ENCODE results near the gene SYTL2.

SYTL2 gene

GRCh38 chr11:85666687-85667086, 144.3 kb downstream of the SYTL2 start:
- DNase-seq (ENCODE audit: insufficient read length, low spot score) = no peak
- no peak for TF ChIP-seq TAF1 (IDR thresholded peaks at IDR 0.05; ENCODE audit: low read depth, low read length)
- TF ChIP-seq SPI1 (IDR thresholded peaks at IDR 0.05; ENCODE audit: low read depth, low read length) = no peak
- no peak for TF ChIP-seq PAX5 (IDR thresholded peaks at IDR 0.05; ENCODE audit: insufficient read depth, low read length, severe bottlenecking)
- TF ChIP-seq POLR2AphosphoS5 (IDR thresholded peaks at IDR 0.05; ENCODE audit: low read depth, low read length) = no peak
- no peak for TF ChIP-seq POU2F2 (IDR thresholded peaks at IDR 0.05; ENCODE audit: low read depth, low read length)
- no peak for TF ChIP-seq POLR2A (IDR thresholded peaks at IDR 0.05; ENCODE audit: low read depth, low read length)
- no peak for FAIRE-seq

- TF ChIP-seq POU2F2 (IDR thresholded peaks at IDR 0.05; ENCODE audit: low read depth, low read length) (no peak), SPI1 (IDR thresholded peaks at IDR 0.05; ENCODE audit: low read depth, low read length) (no peak), POLR2A (IDR thresholded peaks at IDR 0.05; ENCODE audit: low read depth, low read length) (no peak), PAX5 (IDR thresholded peaks at IDR 0.05; ENCODE audit: insufficient read depth, low read length, severe bottlenecking) (no peak)
- DNase-seq (ENCODE audit: insufficient read length, low spot score) (no peak), FAIRE-seq (no peak)
These were observed 145.2 kb downstream of the SYTL2 start for GRCh38 chr11:85665733-85666132.

- TF ChIP-seq SPI1 (IDR thresholded peaks at IDR 0.05; ENCODE audit: low read depth, low read length) = no peak
- peak; percentile 80 for TF ChIP-seq TAF1 (IDR thresholded peaks at IDR 0.05; ENCODE audit: low read depth, low read length)
- peak; percentile 70 for TF ChIP-seq POU2F2 (IDR thresholded peaks at IDR 0.05; ENCODE audit: low read depth, low read length)
- TF ChIP-seq POLR2A (IDR thresholded peaks at IDR 0.05; ENCODE audit: low read depth, low read length) = peak; percentile 92
- TF ChIP-seq POLR2AphosphoS5 (IDR thresholded peaks at IDR 0.05; ENCODE audit: low read depth, low read length) = peak; percentile 95
- FAIRE-seq (peak; percentile 90), DNase-seq (ENCODE audit: insufficient read length, low spot score) (peak; percentile 77)
These were observed 146.1 kb downstream of the SYTL2 start, which contains the start of gene CREBZF for GRCh38 chr11:85664615-85665481. Gene CREBZF, minus strand, starts transcription at chr11:85665129. Its CDS starts 254 bp downstream, at chr11:85664875.

GRCh38 chr11:85663753-85664614, 147.0 kb downstream of the SYTL2 start:
- peak; percentile 59 for DNase-seq (ENCODE audit: insufficient read length, low spot score)
- TF ChIP-seq TAF1 (IDR thresholded peaks at IDR 0.05; ENCODE audit: low read depth, low read length) (peak; percentile 48; the same call in 1 of the 2 replicates), SPI1 (IDR thresholded peaks at IDR 0.05; ENCODE audit: low read depth, low read length) (no peak), POU2F2 (IDR thresholded peaks at IDR 0.05; ENCODE audit: low read depth, low read length) (peak; percentile 28; the same call in 1 of the 2 replicates), POLR2AphosphoS5 (IDR thresholded peaks at IDR 0.05; ENCODE audit: low read depth, low read length) (no peak; the same call in 1 of the 2 replicates), POLR2A (IDR thresholded peaks at IDR 0.05; ENCODE audit: low read depth, low read length) (peak; percentile 60; the same call in 1 of the 2 replicates), PAX5 (IDR thresholded peaks at IDR 0.05; ENCODE audit: insufficient read depth, low read length, severe bottlenecking) (no peak)
- FAIRE-seq = peak; percentile 68

- peak; percentile 48 for FAIRE-seq
- DNase-seq (ENCODE audit: insufficient read length, low spot score) = no peak
These were observed 147.7 kb downstream of the SYTL2 start for GRCh38 chr11:85663080-85663752.

GRCh38 chr11:85661972-85662664, 148.8 kb downstream of the SYTL2 start:
- no peak for TF ChIP-seq POU2F2 (IDR thresholded peaks at IDR 0.05; ENCODE audit: low read depth, low read length)
- TF ChIP-seq TAF1 (IDR thresholded peaks at IDR 0.05; ENCODE audit: low read depth, low read length) = no peak
- TF ChIP-seq PAX5 (IDR thresholded peaks at IDR 0.05; ENCODE audit: insufficient read depth, low read length, severe bottlenecking) = no peak
- no peak for TF ChIP-seq POLR2AphosphoS5 (IDR thresholded peaks at IDR 0.05; ENCODE audit: low read depth, low read length)
- TF ChIP-seq POLR2A (IDR thresholded peaks at IDR 0.05; ENCODE audit: low read depth, low read length) = no peak
- TF ChIP-seq SPI1 (IDR thresholded peaks at IDR 0.05; ENCODE audit: low read depth, low read length) = no peak
- no peak for FAIRE-seq

More at GRCh38 chr11:85663080-85663752, 147.7 kb downstream of the SYTL2 start:
- TF ChIP-seq PAX5 (IDR thresholded peaks at IDR 0.05; ENCODE audit: insufficient read depth, low read length, severe bottlenecking) (no peak), SPI1 (IDR thresholded peaks at IDR 0.05; ENCODE audit: low read depth, low read length) (no peak), POU2F2 (IDR thresholded peaks at IDR 0.05; ENCODE audit: low read depth, low read length) (no peak), POLR2A (IDR thresholded peaks at IDR 0.05; ENCODE audit: low read depth, low read length) (0 out of 2 replicates have a peak, but pooled peaks have one; percentile 12), POLR2AphosphoS5 (IDR thresholded peaks at IDR 0.05; ENCODE audit: low read depth, low read length) (0 out of 2 replicates have a peak, but pooled peaks have one; percentile 1), TAF1 (IDR thresholded peaks at IDR 0.05; ENCODE audit: low read depth, low read length) (no peak)

GRCh38 chr11:85658180-85658579, 152.8 kb downstream of the SYTL2 start:
- TF ChIP-seq SPI1 (IDR thresholded peaks at IDR 0.05; ENCODE audit: low read depth, low read length) (no peak), POLR2AphosphoS5 (IDR thresholded peaks at IDR 0.05; ENCODE audit: low read depth, low read length) (no peak), POLR2A (IDR thresholded peaks at IDR 0.05; ENCODE audit: low read depth, low read length) (no peak), TAF1 (IDR thresholded peaks at IDR 0.05; ENCODE audit: low read depth, low read length) (no peak), PAX5 (IDR thresholded peaks at IDR 0.05; ENCODE audit: insufficient read depth, low read length, severe bottlenecking) (no peak), POU2F2 (IDR thresholded peaks at IDR 0.05; ENCODE audit: low read depth, low read length) (no peak)
- DNase-seq (ENCODE audit: insufficient read length, low spot score) (no peak), FAIRE-seq (no peak)

More at GRCh38 chr11:85661972-85662664, 148.8 kb downstream of the SYTL2 start:
- DNase-seq (ENCODE audit: insufficient read length, low spot score) = no peak

- no peak for TF ChIP-seq POLR2A (IDR thresholded peaks at IDR 0.05; ENCODE audit: low read depth, low read length)
- no peak for TF ChIP-seq PAX5 (IDR thresholded peaks at IDR 0.05; ENCODE audit: insufficient read depth, low read length, severe bottlenecking)
- no peak for TF ChIP-seq POLR2AphosphoS5 (IDR thresholded peaks at IDR 0.05; ENCODE audit: low read depth, low read length)
- TF ChIP-seq TAF1 (IDR thresholded peaks at IDR 0.05; ENCODE audit: low read depth, low read length) = no peak
- TF ChIP-seq SPI1 (IDR thresholded peaks at IDR 0.05; ENCODE audit: low read depth, low read length) = no peak
- no peak for TF ChIP-seq POU2F2 (IDR thresholded peaks at IDR 0.05; ENCODE audit: low read depth, low read length)
- DNase-seq (ENCODE audit: insufficient read length, low spot score) (no peak), FAIRE-seq (no peak)
These were observed 154.2 kb downstream of the SYTL2 start for GRCh38 chr11:85656777-85657176.

All from GM12891 (cell line).